PFSK-1 (cell line): ENCODE results near the gene BCAS1.

Source experiments
- FOXP2 ChIP-seq: optimal IDR thresholded peaks from 2 replicates; pipeline ENCODE3; 2011; ENCODE audit warnings: borderline replicate concordance, control low read depth, inconsistent platforms; ENCODE audit not compliant: insufficient read depth; ENCODE audit errors: extremely low read length, extremely low read depth
- POLR2AphosphoS5 ChIP-seq: IDR thresholded peaks from 2 replicates; pipeline ENCODE4 v1.6.1; 2012; ENCODE audit warnings: low read depth, mild to moderate bottlenecking, control low read depth, low read length, moderate library complexity
- SIN3A ChIP-seq: IDR thresholded peaks from 2 replicates; pipeline ENCODE4 v1.6.1; 2012; ENCODE audit warnings: mild to moderate bottlenecking, low read length, moderate library complexity, borderline replicate concordance; ENCODE audit not compliant: insufficient read depth
- TAF1 ChIP-seq: IDR thresholded peaks from 2 replicates; pipeline ENCODE4 v1.6.1; 2012; ENCODE audit warnings: low read length, control low read depth, borderline replicate concordance; ENCODE audit not compliant: insufficient read depth
- TF ChIP-seq, protein P1 (sequence below), 2 experiments: IDR thresholded peaks; 2 replicates each; pipeline versions ENCODE4 v1.6.1 to v1.8.0; 2011 to 2012; ENCODE audit warnings: low read depth in 2 of 2, low read length in 2 of 2, control low read depth in 1 of 2, inconsistent platforms in 1 of 2, mild to moderate bottlenecking in 1 of 2, moderate library complexity in 1 of 2; ENCODE audit not compliant: insufficient read depth in 1 of 2

DNA sequence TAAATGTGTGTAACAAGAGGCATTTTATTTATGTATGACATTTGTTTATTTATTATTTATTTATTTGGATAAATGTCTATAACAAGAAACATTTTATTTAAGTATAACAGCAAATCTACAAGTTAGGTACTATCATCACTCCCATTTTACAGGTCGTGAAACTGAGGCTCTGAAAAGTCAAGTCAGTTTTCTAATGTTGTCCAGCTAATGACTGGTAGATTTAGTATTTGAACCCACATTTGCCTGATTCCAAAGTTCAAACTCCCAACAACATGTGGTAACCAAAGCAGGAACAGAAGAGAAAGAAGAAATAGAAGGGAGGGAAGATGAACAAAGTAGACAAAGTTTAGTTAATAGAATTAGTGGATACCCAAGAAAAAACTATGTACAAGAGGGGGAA lies 32.9 kb downstream of the BCAS1 start:
- TF ChIP-seq, protein P1, sequence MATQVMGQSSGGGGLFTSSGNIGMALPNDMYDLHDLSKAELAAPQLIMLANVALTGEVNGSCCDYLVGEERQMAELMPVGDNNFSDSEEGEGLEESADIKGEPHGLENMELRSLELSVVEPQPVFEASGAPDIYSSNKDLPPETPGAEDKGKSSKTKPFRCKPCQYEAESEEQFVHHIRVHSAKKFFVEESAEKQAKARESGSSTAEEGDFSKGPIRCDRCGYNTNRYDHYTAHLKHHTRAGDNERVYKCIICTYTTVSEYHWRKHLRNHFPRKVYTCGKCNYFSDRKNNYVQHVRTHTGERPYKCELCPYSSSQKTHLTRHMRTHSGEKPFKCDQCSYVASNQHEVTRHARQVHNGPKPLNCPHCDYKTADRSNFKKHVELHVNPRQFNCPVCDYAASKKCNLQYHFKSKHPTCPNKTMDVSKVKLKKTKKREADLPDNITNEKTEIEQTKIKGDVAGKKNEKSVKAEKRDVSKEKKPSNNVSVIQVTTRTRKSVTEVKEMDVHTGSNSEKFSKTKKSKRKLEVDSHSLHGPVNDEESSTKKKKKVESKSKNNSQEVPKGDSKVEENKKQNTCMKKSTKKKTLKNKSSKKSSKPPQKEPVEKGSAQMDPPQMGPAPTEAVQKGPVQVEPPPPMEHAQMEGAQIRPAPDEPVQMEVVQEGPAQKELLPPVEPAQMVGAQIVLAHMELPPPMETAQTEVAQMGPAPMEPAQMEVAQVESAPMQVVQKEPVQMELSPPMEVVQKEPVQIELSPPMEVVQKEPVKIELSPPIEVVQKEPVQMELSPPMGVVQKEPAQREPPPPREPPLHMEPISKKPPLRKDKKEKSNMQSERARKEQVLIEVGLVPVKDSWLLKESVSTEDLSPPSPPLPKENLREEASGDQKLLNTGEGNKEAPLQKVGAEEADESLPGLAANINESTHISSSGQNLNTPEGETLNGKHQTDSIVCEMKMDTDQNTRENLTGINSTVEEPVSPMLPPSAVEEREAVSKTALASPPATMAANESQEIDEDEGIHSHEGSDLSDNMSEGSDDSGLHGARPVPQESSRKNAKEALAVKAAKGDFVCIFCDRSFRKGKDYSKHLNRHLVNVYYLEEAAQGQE (IDR thresholded peaks at IDR 0.05; ENCODE audit: insufficient read depth in 1 of 2, low read depth in 2 of 2, low read length in 2 of 2) = no peak
- TF ChIP-seq SIN3A (no peak), POLR2AphosphoS5 (no peak), FOXP2 (no peak), TAF1 (no peak)
